IPS-15b (cell line): Measurements from ENCODE around the gene FRS3.
"Not testable (repeated sequence)": the region's sequence is repeated elsewhere in the genome, so short reads cannot be mapped to it uniquely, and the experiment has no call there.

Source experiments
- H3K27me3 ChIP-seq: one replicate; pipeline ENCODE4 v1.6.1; 2013; ENCODE audit warnings: low read length; ENCODE audit not compliant: control insufficient read depth, insufficient read depth
- H3K36me3 ChIP-seq: one replicate; pipeline ENCODE4 v1.6.1; 2013; ENCODE audit warnings: low read length; ENCODE audit not compliant: control insufficient read depth, insufficient read depth
- H3K4me1 ChIP-seq: one replicate; pipeline ENCODE4 v1.6.1; 2013; ENCODE audit warnings: mild to moderate bottlenecking, low read length; ENCODE audit not compliant: control insufficient read depth, insufficient read depth
- H3K4me3 ChIP-seq: one replicate; pipeline ENCODE4 v1.5.1; 2013; ENCODE audit warnings: low read depth, low read length
- H3K9ac ChIP-seq: one replicate; pipeline ENCODE4 v1.6.1; 2013; ENCODE audit warnings: low read depth, mild to moderate bottlenecking, low read length
- H3K9me3 ChIP-seq: one replicate; pipeline ENCODE4 v1.6.1; 2013; ENCODE audit warnings: mild to moderate bottlenecking, low read length; ENCODE audit not compliant: control insufficient read depth, insufficient read depth

Gene FRS3

DNA sequence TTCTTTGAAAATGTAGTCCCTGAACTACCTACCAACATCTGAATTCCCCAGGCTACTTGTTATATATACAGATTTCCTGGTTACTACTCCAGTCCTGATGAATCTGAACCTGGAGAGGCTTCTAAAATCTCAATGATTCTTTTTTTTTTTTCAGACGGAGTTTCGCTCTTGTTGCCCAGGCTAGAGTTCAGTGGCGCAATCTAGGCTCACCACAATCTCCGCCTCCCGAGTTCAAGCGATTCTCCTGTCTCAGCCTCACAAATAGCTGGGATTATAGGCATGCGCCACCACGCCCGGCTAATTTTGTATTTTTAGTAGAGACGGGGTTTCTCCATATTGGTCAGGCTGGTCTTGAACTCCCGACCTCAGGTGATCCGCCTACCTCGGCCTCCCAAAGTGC, 32.2 kb upstream of the FRS3 start:
- not testable (repeated sequence) for H3K27me3 ChIP-seq, H3K9me3 ChIP-seq, H3K36me3 ChIP-seq, H3K9ac ChIP-seq, H3K4me1 ChIP-seq, H3K4me3 ChIP-seq

DNA sequence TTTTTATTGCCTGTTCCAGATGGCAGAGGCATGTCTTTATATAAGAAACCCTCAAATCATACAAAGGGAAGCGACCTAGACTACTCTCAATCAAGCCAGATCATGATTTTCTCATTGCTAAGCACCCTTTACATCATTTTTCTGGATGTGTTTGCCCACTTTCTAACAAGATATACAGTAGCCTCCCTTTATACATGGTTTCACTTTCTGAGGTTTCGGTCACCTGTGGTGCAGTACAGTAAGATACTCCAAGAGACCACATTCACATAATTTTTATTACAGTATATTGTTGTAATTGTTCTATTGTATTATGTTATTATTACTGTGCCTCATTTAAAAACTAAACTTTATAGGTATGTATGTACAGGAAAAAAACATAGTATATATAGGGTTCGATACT, 31.4 kb upstream of the FRS3 start:
- Histone ChIP-seq H3K4me1 (no peaks in the 10 kb centered on the region), H3K9ac (no peak overlapping the region), H3K4me3 (no peak overlapping the region), H3K27me3 (no peaks in the 10 kb centered on the region), H3K36me3 (peaks cover under 1% of the 10 kb centered on the region), H3K9me3 (no peaks in the 10 kb centered on the region)

DNA sequence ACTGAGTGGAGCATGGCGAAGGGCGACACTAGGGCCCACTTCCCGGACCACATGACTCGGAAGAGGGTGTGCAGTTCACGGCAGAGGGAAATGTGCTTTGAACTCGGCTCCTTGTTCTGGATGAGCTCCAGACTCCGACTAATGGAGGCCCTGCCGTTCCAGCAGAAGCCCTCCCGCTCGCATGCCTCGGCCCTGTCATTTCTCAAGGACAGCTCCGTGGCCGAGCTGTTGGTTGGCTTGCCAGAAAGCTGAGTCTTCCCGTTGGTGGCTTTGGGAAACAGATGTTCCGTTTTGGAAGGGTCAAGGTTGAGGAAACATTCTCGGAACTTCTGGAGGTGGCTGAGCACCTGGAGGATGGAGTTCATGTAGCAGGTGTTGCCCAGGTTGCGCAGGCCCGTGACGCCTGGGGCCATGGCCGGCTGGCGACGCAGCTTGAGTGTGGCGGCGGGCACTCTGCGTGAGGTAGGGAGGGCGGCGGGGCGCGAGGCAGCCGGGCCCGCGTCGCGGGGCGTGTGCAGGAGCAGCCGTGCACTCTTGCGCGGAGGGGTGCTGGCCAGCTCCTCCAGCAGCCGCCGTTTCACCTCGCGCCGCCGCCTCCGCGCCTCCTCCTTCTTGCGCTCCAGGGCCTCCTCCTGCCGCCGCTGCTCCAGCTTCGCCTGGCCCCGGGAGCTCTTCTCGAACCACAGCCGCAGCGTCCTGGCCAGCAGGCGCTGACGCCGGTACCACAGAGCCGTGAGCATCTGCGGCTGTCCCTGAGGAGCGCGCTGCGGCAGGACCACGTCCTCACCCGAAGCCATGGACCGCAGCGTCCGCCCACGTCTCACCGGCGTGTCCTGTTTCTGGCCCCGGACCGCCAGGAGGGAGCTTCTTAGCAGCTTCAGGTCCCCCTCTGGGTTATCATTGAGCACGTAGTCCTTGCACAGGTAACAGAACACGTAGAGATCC, 26.4 kb upstream of the FRS3 start:
- Histone ChIP-seq H3K4me1 (no peaks in the 10 kb centered on the region), H3K9me3 (no peaks in the 10 kb centered on the region), H3K36me3 (peaks cover 5% of the 10 kb centered on the region), H3K4me3 (no peak overlapping the region), H3K27me3 (no peaks in the 10 kb centered on the region), H3K9ac (no peak overlapping the region)

- Histone ChIP-seq H3K27me3 (no peaks in the 10 kb centered on the region), H3K36me3 (peaks cover 14% of the 10 kb centered on the region), H3K9me3 (no peaks in the 10 kb centered on the region), H3K4me1 (no peaks in the 10 kb centered on the region), H3K4me3 (no peak overlapping the region), H3K9ac (no peak overlapping the region)
Observed at GRCh38 chr6:41801380-41801779, 21.7 kb upstream of the FRS3 start.

- no peaks in the 10 kb centered on the region for H3K9me3 ChIP-seq
- no peak overlapping the region for H3K9ac ChIP-seq
- no peaks in the 10 kb centered on the region for H3K27me3 ChIP-seq
- H3K36me3 ChIP-seq, result peaks cover 8% of the 10 kb centered on the region
- H3K4me1 ChIP-seq, result no peaks in the 10 kb centered on the region
- H3K4me3 ChIP-seq, result no peak overlapping the region
Observed at GRCh38 chr6:41799559-41799911, 19.8 kb upstream of the FRS3 start.

DNA sequence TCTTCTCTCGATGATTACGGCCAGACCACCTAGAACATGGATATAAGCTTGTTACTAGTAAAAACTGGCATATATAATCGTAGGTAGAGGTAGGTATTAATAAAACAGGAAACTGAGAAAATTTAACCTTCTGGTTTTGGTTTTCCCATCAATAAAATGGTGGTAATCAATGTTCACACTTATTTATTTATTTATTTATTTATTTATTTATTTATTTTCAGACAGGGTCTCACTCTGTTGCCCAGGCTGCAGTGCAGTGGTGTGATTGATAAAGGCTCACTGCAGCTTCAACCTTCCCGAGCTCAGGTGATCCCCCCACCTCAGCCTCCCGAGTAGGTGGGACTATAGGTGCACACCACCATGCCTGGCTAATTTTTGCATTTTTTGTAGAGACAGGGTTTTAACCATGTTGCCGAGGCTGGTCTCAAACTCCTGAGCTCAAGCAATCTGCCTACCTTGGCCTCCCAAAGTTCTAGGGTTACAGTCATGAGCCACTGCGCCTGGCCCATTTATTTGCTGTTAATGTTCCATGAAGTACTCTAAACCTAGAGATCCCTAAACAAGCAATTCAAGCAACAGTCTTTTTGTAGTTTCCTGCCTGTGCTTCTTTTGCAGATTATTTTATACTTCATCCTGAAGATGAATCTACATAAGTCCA, 19.3 kb upstream of the FRS3 start:
- H3K9me3 ChIP-seq, result no peaks in the 10 kb centered on the region
- H3K4me3 ChIP-seq, result no peak overlapping the region
- no peaks in the 10 kb centered on the region for H3K4me1 ChIP-seq
- H3K36me3 ChIP-seq, result peaks cover 8% of the 10 kb centered on the region
- no peak overlapping the region for H3K9ac ChIP-seq
- H3K27me3 ChIP-seq, result no peaks in the 10 kb centered on the region

- Histone ChIP-seq H3K9me3 (no peaks in the 10 kb centered on the region), H3K36me3 (peaks cover 8% of the 10 kb centered on the region), H3K4me3 (no peak overlapping the region), H3K9ac (no peak overlapping the region), H3K4me1 (no peaks in the 10 kb centered on the region), H3K27me3 (no peaks in the 10 kb centered on the region)
Observed at GRCh38 chr6:41796474-41796873, 16.8 kb upstream of the FRS3 start.

GRCh38 chr6:41791984-41792383, 12.3 kb upstream of the FRS3 start:
- Histone ChIP-seq H3K4me1 (no peaks in the 10 kb centered on the region), H3K27me3 (no peaks in the 10 kb centered on the region), H3K9me3 (no peaks in the 10 kb centered on the region), H3K36me3 (no peaks in the 10 kb centered on the region), H3K9ac (no peak overlapping the region), H3K4me3 (no peak overlapping the region)

DNA sequence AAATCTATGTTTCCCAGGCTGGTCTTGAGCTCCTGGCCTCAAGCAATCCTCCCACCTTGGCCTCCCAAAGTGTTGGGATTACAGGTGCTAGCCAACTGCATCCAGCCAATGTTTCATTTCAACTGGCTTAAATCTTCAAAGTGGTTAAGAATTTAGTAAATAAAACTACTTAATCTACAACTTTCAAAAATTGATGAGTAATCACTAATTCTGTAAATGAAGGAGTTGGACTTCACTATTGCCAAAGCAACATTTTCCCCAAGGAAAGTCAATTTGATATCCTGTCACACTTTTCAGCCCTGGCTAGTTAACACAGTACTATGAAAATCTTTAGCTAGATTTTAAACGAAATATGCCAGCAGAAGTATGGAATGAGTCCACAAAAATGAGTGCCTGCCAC, 11.6 kb upstream of the FRS3 start:
- Histone ChIP-seq H3K4me3 (no peak overlapping the region), H3K36me3 (no peaks in the 10 kb centered on the region), H3K9me3 (no peaks in the 10 kb centered on the region), H3K27me3 (no peaks in the 10 kb centered on the region), H3K4me1 (no peaks in the 10 kb centered on the region), H3K9ac (no peak overlapping the region)

DNA sequence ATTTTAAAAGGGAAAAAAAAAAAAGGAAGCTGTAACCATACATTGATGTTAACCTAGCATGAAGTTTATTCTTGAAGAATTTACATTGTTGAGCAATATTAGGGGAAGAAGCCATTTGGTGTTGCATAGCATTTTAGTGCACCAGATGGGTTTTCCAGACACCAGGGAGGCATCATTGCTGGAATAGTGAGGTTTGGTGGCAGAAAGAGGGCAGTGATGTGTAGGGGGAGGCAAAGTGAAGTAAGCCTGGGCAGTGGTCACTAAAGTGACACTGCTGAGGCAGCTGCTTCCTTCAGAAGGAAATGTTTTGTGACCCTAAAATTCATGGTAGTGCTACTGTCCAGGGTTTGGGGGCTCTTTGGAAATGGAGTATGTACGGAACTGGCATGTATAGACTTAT, 10.3 kb upstream of the FRS3 start:
- no peaks in the 10 kb centered on the region for H3K9me3 ChIP-seq

DNA sequence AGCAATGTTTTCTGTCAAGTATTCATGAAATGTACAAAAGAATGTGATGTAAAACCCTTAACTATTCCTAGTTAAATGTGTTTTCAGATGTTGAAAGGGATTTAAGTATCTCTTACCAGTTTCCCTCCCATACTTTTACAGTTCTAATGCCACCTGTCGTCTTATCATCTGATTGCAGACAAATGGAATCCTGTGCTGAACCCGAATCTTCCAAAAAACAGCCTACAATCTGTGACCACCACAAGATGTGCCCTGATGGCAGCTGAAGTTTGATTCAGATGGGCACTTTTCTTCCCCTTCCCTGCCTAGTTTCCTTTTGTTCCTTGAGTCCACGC, 9.7 kb upstream of the FRS3 start:
- no peak overlapping the region for H3K4me3 ChIP-seq
- H3K4me1 ChIP-seq, result no peaks in the 10 kb centered on the region
- H3K36me3 ChIP-seq, result no peaks in the 10 kb centered on the region
- peaks cover 17% of the 10 kb centered on the region for H3K27me3 ChIP-seq
- no peaks in the 10 kb centered on the region for H3K9me3 ChIP-seq
- H3K9ac ChIP-seq, result no peak overlapping the region

More for the DNA sequence above, 10.3 kb upstream of the FRS3 start:
- Histone ChIP-seq H3K4me3 (no peak overlapping the region), H3K9ac (no peak overlapping the region), H3K27me3 (peaks cover 10% of the 10 kb centered on the region), H3K4me1 (no peaks in the 10 kb centered on the region), H3K36me3 (no peaks in the 10 kb centered on the region)

DNA sequence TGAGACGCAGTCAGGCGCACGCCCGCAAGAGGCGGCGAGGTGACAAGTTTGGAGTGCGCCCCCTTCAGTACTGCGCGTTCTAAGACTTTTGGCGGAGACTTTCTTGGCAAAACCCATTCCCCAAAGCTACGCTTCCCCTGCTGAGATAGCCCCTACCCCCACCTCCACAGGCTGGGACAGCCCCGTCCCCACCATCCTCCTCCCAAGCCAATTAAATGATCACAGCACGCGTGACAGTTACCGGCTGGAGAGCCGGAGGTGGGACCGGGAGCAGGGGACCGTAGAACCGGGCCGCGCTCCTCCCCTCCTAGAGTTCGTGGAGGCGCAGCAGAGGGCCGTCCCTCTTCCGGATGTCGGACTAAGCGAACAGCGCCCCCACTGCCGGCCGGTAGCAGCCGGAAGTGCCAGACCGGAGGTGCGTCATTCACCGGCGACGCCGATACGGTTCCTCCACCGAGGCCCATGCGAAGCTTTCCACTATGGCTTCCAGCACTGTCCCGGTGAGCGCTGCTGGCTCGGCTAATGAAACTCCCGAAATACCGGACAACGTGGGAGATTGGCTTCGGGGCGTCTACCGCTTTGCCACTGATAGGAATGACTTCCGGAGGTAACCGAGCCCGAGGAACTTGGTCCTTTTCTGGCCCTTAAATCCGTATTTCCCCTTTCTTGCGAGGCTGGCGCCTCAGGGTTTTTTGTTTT, 7.7 kb upstream of the FRS3 start, which contains the start of gene TOMM6:
TSS of gene TOMM6 (plus strand) at position 476 of the 699 bp plus-strand sequence. CDS start at position 480, 4 bp downstream.
- H3K36me3 ChIP-seq, result no peaks in the 10 kb centered on the region
- H3K4me3 ChIP-seq, result peak within 1 kb of the TSS; percentile 100
- peaks cover 36% of the 10 kb centered on the region for H3K27me3 ChIP-seq
- no peaks in the 10 kb centered on the region for H3K4me1 ChIP-seq
- no peaks in the 10 kb centered on the region for H3K9me3 ChIP-seq
- H3K9ac ChIP-seq, result peak within 1 kb of the TSS; percentile 98
